A673 (cell line): Measurements from ENCODE around the gene FZD10. TPM values are rescaled to one million over a fixed set of nuclear protein-coding genes. Genes with fewer than 3 reads are reported as not detected.

Experiments
- BruUV-seq: library from RNA; stranded (reverse); fragments of 400-500 nt; replicated peaks from 2 replicates; lab custom pipeline; 2021; lab: Mats Ljungman, UMichigan
- CTCF ChIA-PET: fragments of 300-600 bp; sonication (Branson Sonifier 250); formaldehyde crosslinking; loops from one replicate; lab custom pipeline; 2022; ENCODE audit warnings: antibody characterized with exemption; lab: Charles Lee
- POLR2A ChIA-PET: fragments of 300-600 bp; sonication (Branson Sonifier 250); formaldehyde crosslinking; loops from one replicate; lab custom pipeline; 2022; ENCODE audit warnings: antibody characterized with exemption; ENCODE audit not compliant: low non-redundant PET; lab: Charles Lee
- DNase-seq: peaks from one replicate; pipeline ENCODE4 v3.0.0-alpha.2; 2015; ENCODE audit warnings: low spot score
- H3K27ac ChIP-seq: fragments of 200-600 bp; sonication (generic); 2 replicates; pipeline ENCODE4 v1.5.1; 2016; ENCODE audit warnings: mixed run types, low read depth, mild to moderate bottlenecking, mixed read lengths, antibody characterized with exemption, low read length; ENCODE audit not compliant: poor library complexity, severe bottlenecking
- H3K27me3 ChIP-seq: fragments of 200-600 bp; sonication (generic); replicated peaks from 2 replicates; pipeline ENCODE4 v1.6.1; 2017; ENCODE audit warnings: mixed run types, low read depth, mild to moderate bottlenecking, mixed read lengths, antibody characterized with exemption, low read length; ENCODE audit not compliant: insufficient read depth, poor library complexity
- H3K36me3 ChIP-seq: fragments of 200-600 bp; sonication (generic); 2 replicates; pipeline ENCODE4 v1.6.1; 2016; ENCODE audit warnings: mixed run types, mild to moderate bottlenecking, mixed read lengths, antibody characterized with exemption, low read length; ENCODE audit not compliant: insufficient read depth, poor library complexity, severe bottlenecking
- H3K4me1 ChIP-seq: fragments of 200-600 bp; sonication (generic); 2 replicates; pipeline ENCODE4 v1.6.1; 2017; ENCODE audit warnings: mixed run types, mild to moderate bottlenecking, mixed read lengths, antibody characterized with exemption, low read length; ENCODE audit not compliant: insufficient read depth, poor library complexity, severe bottlenecking
- H3K4me3 ChIP-seq: fragments of 200-600 bp; sonication (generic); 2 replicates; pipeline ENCODE4 v1.5.1; 2016; ENCODE audit warnings: low read depth, mixed run types, mild to moderate bottlenecking, mixed read lengths, low read length; ENCODE audit not compliant: poor library complexity, severe bottlenecking
- H3K9me3 ChIP-seq: fragments of 200-600 bp; sonication (generic); 2 replicates; pipeline ENCODE4 v1.6.1; 2016; ENCODE audit warnings: mixed run types, low read depth, mild to moderate bottlenecking, mixed read lengths, antibody characterized with exemption, low read length; ENCODE audit not compliant: poor library complexity, severe bottlenecking
- CTCF ChIP-seq: fragments of 300-800, 200-600 bp; sonication (generic); conservative IDR thresholded peaks from 2 replicates; pipeline ENCODE4 v1.5.1; 2017; ENCODE audit warnings: low read depth, mild to moderate bottlenecking, antibody characterized with exemption, low read length, moderate library complexity, mixed read lengths
- EZH2 ChIP-seq: fragments of 200-600 bp; sonication (generic); IDR thresholded peaks from 2 replicates; pipeline ENCODE4 v1.6.1; 2017; ENCODE audit warnings: borderline replicate concordance, low read depth, mild to moderate bottlenecking, mixed read lengths, antibody characterized with exemption, low read length; ENCODE audit not compliant: poor library complexity, severe bottlenecking
- intact Hi-C: fragments of 100-400 bp; cut with micrococcal nuclease; formaldehyde crosslinking; loops from one replicate; pipeline ENCODE4 v1.10.0; 2022; ENCODE audit not compliant: unreplicated experiment
- total RNA-seq: library from RNA; stranded (reverse); gene quantifications from 2 replicates; pipeline ENCODE4 v1.2.3, GENCODE V29; 2021

FZD10 gene
- total RNA-seq, 1 experiment from 2014 or later: not detected

GRCh38 chr12:130213249-130213648 is 51.0 kb downstream of the FZD10 start:
- H3K36me3 ChIP-seq: no peaks in the 10 kb centered on the region
- no peak for TF ChIP-seq EZH2
- no peak for TF ChIP-seq CTCF
- intact Hi-C loops: no loop called here
- H3K27ac ChIP-seq: no peak overlapping the region
- H3K4me3 ChIP-seq: no peak overlapping the region
- no TSS peak for BruUV-seq
- H3K4me1 ChIP-seq: no peaks in the 10 kb centered on the region
- ChIA-PET CTCF (no interaction called here), POLR2A (no interaction called here)
- no peak for DNase-seq
- no peaks in the 10 kb centered on the region for H3K27me3 ChIP-seq
- H3K9me3 ChIP-seq: peaks cover 6% of the 10 kb centered on the region

GRCh38 chr12:130214686-130215395 is 52.6 kb downstream of the FZD10 start:
- no peak overlapping the region for H3K27ac ChIP-seq
- H3K4me1 ChIP-seq: no peaks in the 10 kb centered on the region
- no peaks in the 10 kb centered on the region for H3K36me3 ChIP-seq
- no peaks in the 10 kb centered on the region for H3K27me3 ChIP-seq
- peaks cover 12% of the 10 kb centered on the region for H3K9me3 ChIP-seq
- DNase-seq: no peak
- ChIA-PET CTCF (no interaction called here), POLR2A (no interaction called here)
- BruUV-seq: no TSS peak
- H3K4me3 ChIP-seq: no peak overlapping the region
- TF ChIP-seq CTCF: no peak
- intact Hi-C loops: no loop called here

Other genes with a start within 250 kb of the FZD10 start
- not detected in 2 replicates for gene PIWIL1, start 175.4 kb downstream of the FZD10 start, total RNA-seq